HFFc6 (cell line): Measurements from ENCODE around the gene ATCAY. TPM values are rescaled to one million over a fixed set of nuclear protein-coding genes. Genes with fewer than 3 reads are reported as not detected.

ENCODE experiments used
- DNase-seq: peaks from one replicate; pipeline ENCODE4 v3.0.0-alpha.2; 2018
- H3K27ac Mint-ChIP-seq: 2 replicates; pipeline ENCODE4 v1.8.0; 2020; ENCODE audit warnings: mild to moderate bottlenecking, mixed read lengths
- H3K27me3 Mint-ChIP-seq: 2 replicates; pipeline ENCODE4 v1.8.0; 2021; ENCODE audit warnings: mild to moderate bottlenecking, moderate library complexity, mixed read lengths; ENCODE audit not compliant: insufficient read depth
- H3K36me3 Mint-ChIP-seq: 2 replicates; pipeline ENCODE4 v1.8.0; 2021; ENCODE audit warnings: low read depth, mixed read lengths
- H3K4me1 Mint-ChIP-seq: 2 replicates; pipeline ENCODE4 v1.8.0; 2020; ENCODE audit warnings: low read depth, mixed read lengths
- H3K4me3 Mint-ChIP-seq: 2 replicates; pipeline ENCODE4 v1.8.0; 2020; ENCODE audit warnings: mild to moderate bottlenecking, moderate library complexity, mixed read lengths
- H3K9me3 Mint-ChIP-seq: 2 replicates; pipeline ENCODE4 v1.8.0; 2020; ENCODE audit warnings: mild to moderate bottlenecking, mixed read lengths
- total RNA-seq, 6 experiments: library from RNA; stranded (reverse); fragmentation: NEBNext Ultra II Directional; extraction: Animal tissue kit (Norgen Biotek cat#: 25700); gene quantifications; 2 replicates in 1 of 6; 3 replicates in 5 of 6; pipeline ENCODE4 v1.2.3, GENCODE V29; 2021
- TF ChIP-seq, protein P1 (sequence below): fragments of 200-600 bp; sonication (generic); IDR thresholded peaks from 2 replicates; pipeline ENCODE4 v1.5.0; 2021; ENCODE audit warnings: antibody characterized with exemption, mild to moderate bottlenecking

The ATCAY gene
- total RNA-seq, 6 experiments from 2014 or later, result not detected

DNA sequence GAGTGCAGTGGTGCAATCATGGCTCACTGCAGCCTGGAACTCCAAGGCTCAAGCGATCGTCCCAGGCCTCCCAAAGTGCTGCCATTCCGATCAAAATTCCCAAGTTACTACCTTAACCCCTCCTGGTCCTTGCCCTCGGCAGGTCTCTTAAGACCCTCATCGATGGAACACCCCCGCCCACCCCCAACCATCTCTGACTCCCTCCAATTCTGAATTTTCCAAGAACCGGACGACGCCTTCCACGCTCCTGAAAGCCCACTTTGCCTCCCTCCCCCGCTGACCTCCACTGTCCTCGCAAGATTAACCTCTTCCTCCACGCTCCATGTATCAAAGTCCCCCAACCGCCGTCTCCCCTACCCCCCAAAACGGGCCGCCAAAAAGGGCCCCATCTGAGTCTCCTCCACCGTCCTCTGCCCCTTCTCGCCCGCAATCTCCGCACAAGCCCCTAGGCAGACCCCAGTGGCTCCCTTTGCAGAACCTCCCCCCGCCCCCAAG, 89.9 kb downstream of the ATCAY start:
- H3K9me3 Mint-ChIP-seq, result peaks cover 13% of the 10 kb centered on the region; the same call in 1 of the 2 replicates
- H3K27me3 Mint-ChIP-seq, result peaks cover 40% of the 10 kb centered on the region
- peaks cover 34% of the 10 kb centered on the region for H3K36me3 Mint-ChIP-seq
- peak overlapping the region; percentile 97 for H3K27ac Mint-ChIP-seq
- H3K4me3 Mint-ChIP-seq, result peak overlapping the region; percentile 96
- no peak for DNase-seq
- peaks cover 30% of the 10 kb centered on the region for H3K4me1 Mint-ChIP-seq
- TF ChIP-seq, protein P1, sequence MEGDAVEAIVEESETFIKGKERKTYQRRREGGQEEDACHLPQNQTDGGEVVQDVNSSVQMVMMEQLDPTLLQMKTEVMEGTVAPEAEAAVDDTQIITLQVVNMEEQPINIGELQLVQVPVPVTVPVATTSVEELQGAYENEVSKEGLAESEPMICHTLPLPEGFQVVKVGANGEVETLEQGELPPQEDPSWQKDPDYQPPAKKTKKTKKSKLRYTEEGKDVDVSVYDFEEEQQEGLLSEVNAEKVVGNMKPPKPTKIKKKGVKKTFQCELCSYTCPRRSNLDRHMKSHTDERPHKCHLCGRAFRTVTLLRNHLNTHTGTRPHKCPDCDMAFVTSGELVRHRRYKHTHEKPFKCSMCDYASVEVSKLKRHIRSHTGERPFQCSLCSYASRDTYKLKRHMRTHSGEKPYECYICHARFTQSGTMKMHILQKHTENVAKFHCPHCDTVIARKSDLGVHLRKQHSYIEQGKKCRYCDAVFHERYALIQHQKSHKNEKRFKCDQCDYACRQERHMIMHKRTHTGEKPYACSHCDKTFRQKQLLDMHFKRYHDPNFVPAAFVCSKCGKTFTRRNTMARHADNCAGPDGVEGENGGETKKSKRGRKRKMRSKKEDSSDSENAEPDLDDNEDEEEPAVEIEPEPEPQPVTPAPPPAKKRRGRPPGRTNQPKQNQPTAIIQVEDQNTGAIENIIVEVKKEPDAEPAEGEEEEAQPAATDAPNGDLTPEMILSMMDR, result no peak

DNA sequence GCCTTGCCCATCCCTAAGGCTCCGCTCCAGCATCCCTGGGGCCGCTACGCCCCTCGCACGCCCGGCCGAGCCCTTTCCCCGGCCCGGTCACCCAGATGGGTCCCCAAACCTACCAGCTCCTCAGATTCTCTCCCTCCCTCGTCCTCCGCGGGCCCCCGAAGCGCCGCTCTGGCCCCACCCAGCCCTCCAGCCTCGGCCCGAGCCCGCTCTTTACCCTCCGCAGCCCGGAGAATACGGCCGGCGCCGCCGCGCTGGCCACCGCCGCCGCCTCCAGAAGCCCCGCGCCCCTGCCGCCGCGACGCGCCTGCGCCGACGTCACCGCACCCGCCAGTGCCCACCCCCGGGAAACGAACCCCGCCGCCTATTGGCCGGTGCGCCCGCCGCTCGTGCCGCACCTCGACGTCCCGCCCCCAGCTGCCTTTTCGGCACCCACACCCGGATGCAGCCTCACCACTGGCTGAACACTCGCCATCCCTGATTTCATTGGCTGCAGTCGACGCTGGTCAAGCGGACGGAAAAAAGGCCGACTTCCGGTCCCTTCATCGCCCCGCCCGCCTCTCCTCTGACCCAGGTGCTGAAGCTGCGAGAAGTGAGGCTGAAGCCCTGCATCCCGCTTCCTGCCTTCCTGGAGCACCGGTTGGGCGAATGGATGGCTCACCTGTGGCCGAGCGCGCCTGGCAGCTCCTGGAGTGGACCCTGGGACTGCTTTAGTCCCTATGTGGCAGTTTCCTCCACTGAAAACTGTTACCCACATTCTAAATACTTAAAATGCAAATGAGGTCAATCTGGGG, 90.5 kb downstream of the ATCAY start, which contains the start of gene DAPK3:
Gene DAPK3, minus strand, starts transcription at position 292 of the 791 bp plus-strand sequence. CDS start 1,364 bp downstream, outside the sequence.
- peaks cover 47% of the 10 kb centered on the region for H3K27me3 Mint-ChIP-seq

DNA sequence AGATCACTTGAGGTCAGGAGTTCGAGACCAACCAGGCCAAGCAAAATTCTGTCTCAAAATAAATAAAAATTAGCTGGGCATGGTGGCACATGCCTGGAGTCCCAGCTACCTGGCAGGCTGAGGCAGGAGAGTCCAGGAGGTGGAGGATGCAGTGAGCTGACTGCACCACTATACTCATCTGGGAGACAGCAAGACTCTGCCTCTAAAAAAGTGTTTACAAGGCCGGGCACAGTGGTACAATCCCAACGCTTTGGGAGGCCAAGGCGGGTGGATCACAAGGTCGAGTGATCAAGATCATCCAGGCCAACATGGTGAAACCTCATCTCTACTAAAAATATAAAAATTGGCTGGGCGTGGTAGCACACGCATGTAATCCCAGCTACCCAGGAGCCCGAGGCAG, 94.7 kb downstream of the ATCAY start:
- Mint-ChIP-seq H3K4me1 (peaks cover 15% of the 10 kb centered on the region), H3K27ac (peak overlapping the region; percentile 45; the same call in 1 of the 2 replicates), H3K4me3 (no peak overlapping the region), H3K36me3 (peaks cover 39% of the 10 kb centered on the region), H3K9me3 (peaks cover 11% of the 10 kb centered on the region; the same call in 1 of the 2 replicates), H3K27me3 (peaks cover 72% of the 10 kb centered on the region)
- TF ChIP-seq, protein P1, result no peak
- peak; percentile 1 for DNase-seq

More for the DNA sequence above, 90.5 kb downstream of the ATCAY start, which contains the start of gene DAPK3:
- TF ChIP-seq, protein P1, result peak; percentile 67
- Mint-ChIP-seq H3K4me3 (peak within 1 kb of the TSS; percentile 96), H3K4me1 (peaks cover 30% of the 10 kb centered on the region), H3K9me3 (peaks cover 13% of the 10 kb centered on the region; the same call in 1 of the 2 replicates), H3K36me3 (peaks cover 37% of the 10 kb centered on the region), H3K27ac (peak within 1 kb of the TSS; percentile 97)
- peak; percentile 97 for DNase-seq

DNA sequence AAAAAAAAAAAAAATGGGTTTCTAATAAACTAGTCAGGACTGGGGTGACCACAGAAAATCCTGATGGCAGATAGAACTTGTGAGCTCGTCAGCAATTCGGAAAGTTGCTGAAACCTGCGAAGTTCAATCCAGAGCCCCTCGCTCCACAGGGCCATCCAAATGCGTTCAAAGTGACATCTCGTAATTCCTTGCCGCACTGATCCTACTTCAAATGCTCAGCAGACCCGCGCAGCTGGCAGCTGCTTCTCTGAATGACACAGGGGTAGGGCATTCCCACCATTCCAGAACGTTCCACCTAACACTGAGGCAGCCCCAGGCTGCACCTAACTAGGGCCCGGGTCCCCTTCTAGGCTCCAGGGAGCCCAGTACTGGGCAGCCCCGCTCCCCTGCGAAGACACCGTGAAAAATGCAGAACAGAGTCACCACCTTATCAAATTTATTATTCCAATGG, 95.2 kb downstream of the ATCAY start:
- Mint-ChIP-seq H3K27me3 (peaks cover 68% of the 10 kb centered on the region), H3K9me3 (peaks cover 6% of the 10 kb centered on the region; the same call in 1 of the 2 replicates), H3K36me3 (peaks cover 34% of the 10 kb centered on the region), H3K4me1 (peaks cover 13% of the 10 kb centered on the region; the same call in 1 of the 2 replicates), H3K27ac (peak overlapping the region; percentile 45; the same call in 1 of the 2 replicates), H3K4me3 (peak overlapping the region; percentile 26; the same call in 1 of the 2 replicates)
- DNase-seq, result peak; percentile 4
- TF ChIP-seq, protein P1, result no peak

DNA sequence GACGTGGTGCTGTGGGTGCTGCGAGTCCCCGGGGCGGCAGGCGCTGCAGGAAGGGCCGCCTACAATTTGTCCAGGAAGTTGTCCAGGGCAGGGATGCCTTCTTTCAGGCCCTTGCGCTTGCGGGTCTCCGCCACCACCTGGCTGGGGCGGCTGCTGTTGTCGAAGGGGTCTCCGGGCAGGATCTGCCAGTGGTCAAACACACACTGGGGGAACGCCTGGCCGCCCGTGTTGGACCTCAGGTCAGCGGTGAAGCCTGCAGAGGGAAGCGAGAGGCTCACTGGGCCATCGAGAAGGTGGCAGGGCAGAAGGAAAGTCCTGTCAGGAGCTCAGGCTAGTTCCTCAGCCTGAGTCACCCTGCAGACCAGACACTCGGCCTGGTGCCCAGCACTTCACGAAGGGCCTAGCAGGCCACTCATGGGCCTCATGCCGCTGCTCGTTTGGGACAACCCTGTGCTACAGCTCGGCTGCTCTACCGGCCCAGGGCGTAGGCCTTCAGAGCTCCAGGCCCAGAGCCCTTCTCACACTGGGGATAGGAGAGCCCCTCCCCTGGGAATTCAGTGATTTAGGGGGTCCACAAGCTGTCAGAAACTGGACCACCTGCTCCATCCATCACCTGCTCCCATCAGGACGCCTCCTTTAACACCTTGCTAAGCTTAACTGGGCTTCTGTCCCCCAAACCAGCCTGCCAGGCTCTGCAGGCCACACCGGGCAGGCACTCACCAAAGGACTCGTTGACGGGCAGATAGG, 96.2 kb downstream of the ATCAY start:
- Mint-ChIP-seq H3K9me3 (no peaks in the 10 kb centered on the region; the same call in 1 of the 2 replicates), H3K27ac (peak overlapping the region; percentile 33)
- DNase-seq, result no peak

More for the DNA sequence above, 96.2 kb downstream of the ATCAY start:
- peaks cover 20% of the 10 kb centered on the region for H3K4me1 Mint-ChIP-seq
- H3K27me3 Mint-ChIP-seq, result peaks cover 64% of the 10 kb centered on the region
- H3K36me3 Mint-ChIP-seq, result peaks cover 38% of the 10 kb centered on the region
- TF ChIP-seq, protein P1, result no peak
- H3K4me3 Mint-ChIP-seq, result peak overlapping the region; percentile 22; the same call in 1 of the 2 replicates
